ENCODE results near the gene PDE4B. TPM values are rescaled to one million over a fixed set of nuclear protein-coding genes. Genes with fewer than 3 reads are reported as not detected.

Gene PDE4B
- polyA plus RNA-seq, 1 donor = 9.3 TPM

- H3K27me3 ChIP-seq (ENCODE audit: control insufficient read depth, insufficient read depth, low read length) = no peaks in the 10 kb centered on the region
- H3K4me1 ChIP-seq (ENCODE audit: control insufficient read depth, insufficient read depth, low read length) = no peaks in the 10 kb centered on the region
- WGBS (ENCODE audit: insufficient coverage, low lambda C conversion rate) = 93% methylated on average over 3 of the region's 5 CpGs
- no peak for DNase-seq
- H3K36me3 ChIP-seq (ENCODE audit: control insufficient read depth, insufficient read depth, low read length) = no peaks in the 10 kb centered on the region
- H3K4me3 ChIP-seq (ENCODE audit: low read length) = no peak overlapping the region
- H3K9me3 ChIP-seq (ENCODE audit: control insufficient read depth, low read depth, low read length) = no peaks in the 10 kb centered on the region
- H3K27ac ChIP-seq (ENCODE audit: low read length) = no peak overlapping the region
Observed at GRCh38 chr1:65983500-65983899, 190.8 kb downstream of the PDE4B start.

- Histone ChIP-seq H3K27ac (ENCODE audit: low read length) (no peak overlapping the region), H3K4me3 (ENCODE audit: low read length) (no peak overlapping the region), H3K9me3 (ENCODE audit: control insufficient read depth, low read depth, low read length) (no peaks in the 10 kb centered on the region), H3K27me3 (ENCODE audit: control insufficient read depth, insufficient read depth, low read length) (no peaks in the 10 kb centered on the region), H3K4me1 (ENCODE audit: control insufficient read depth, insufficient read depth, low read length) (no peaks in the 10 kb centered on the region), H3K36me3 (ENCODE audit: control insufficient read depth, insufficient read depth, low read length) (no peaks in the 10 kb centered on the region)
- DNase-seq = no peak
- 67% methylated on average over 1 of the region's 1 CpG for WGBS (ENCODE audit: insufficient coverage, low lambda C conversion rate)
Observed at GRCh38 chr1:65985393-65986066, 192.8 kb downstream of the PDE4B start.

- Histone ChIP-seq H3K36me3 (ENCODE audit: control insufficient read depth, insufficient read depth, low read length) (no peaks in the 10 kb centered on the region), H3K9me3 (ENCODE audit: control insufficient read depth, low read depth, low read length) (no peaks in the 10 kb centered on the region), H3K4me3 (ENCODE audit: low read length) (no peak overlapping the region), H3K27me3 (ENCODE audit: control insufficient read depth, insufficient read depth, low read length) (no peaks in the 10 kb centered on the region), H3K27ac (ENCODE audit: low read length) (no peak overlapping the region), H3K4me1 (ENCODE audit: control insufficient read depth, insufficient read depth, low read length) (no peaks in the 10 kb centered on the region)
- DNase-seq = no peak
- 78% methylated on average over 1 of the region's 1 CpG for WGBS (ENCODE audit: insufficient coverage, low lambda C conversion rate)
Observed at GRCh38 chr1:65986146-65986545, 193.5 kb downstream of the PDE4B start.

GRCh38 chr1:65990161-65990560 lies 197.5 kb downstream of the PDE4B start:
- Histone ChIP-seq H3K27ac (ENCODE audit: low read length) (no peak overlapping the region), H3K36me3 (ENCODE audit: control insufficient read depth, insufficient read depth, low read length) (no peaks in the 10 kb centered on the region), H3K9me3 (ENCODE audit: control insufficient read depth, low read depth, low read length) (no peaks in the 10 kb centered on the region), H3K27me3 (ENCODE audit: control insufficient read depth, insufficient read depth, low read length) (no peaks in the 10 kb centered on the region), H3K4me1 (ENCODE audit: control insufficient read depth, insufficient read depth, low read length) (no peaks in the 10 kb centered on the region), H3K4me3 (ENCODE audit: low read length) (no peak overlapping the region)
- WGBS (ENCODE audit: insufficient coverage, low lambda C conversion rate) = 100% methylated on average over 1 of the region's 1 CpG
- no peak for DNase-seq

GRCh38 chr1:65991694-65992093 lies 199.0 kb downstream of the PDE4B start:
- no peaks in the 10 kb centered on the region for H3K27me3 ChIP-seq (ENCODE audit: control insufficient read depth, insufficient read depth, low read length)
- H3K9me3 ChIP-seq (ENCODE audit: control insufficient read depth, low read depth, low read length) = no peaks in the 10 kb centered on the region
- H3K4me1 ChIP-seq (ENCODE audit: control insufficient read depth, insufficient read depth, low read length) = no peaks in the 10 kb centered on the region
- DNase-seq = no peak
- no peak overlapping the region for H3K27ac ChIP-seq (ENCODE audit: low read length)
- no peaks in the 10 kb centered on the region for H3K36me3 ChIP-seq (ENCODE audit: control insufficient read depth, insufficient read depth, low read length)
- no peak overlapping the region for H3K4me3 ChIP-seq (ENCODE audit: low read length)
- no CpG with 5 or more reads among the region's 3 CpGs for WGBS (ENCODE audit: insufficient coverage, low lambda C conversion rate)

- no peak for DNase-seq
- 36% methylated on average over 4 of the region's 6 CpGs for WGBS (ENCODE audit: insufficient coverage, low lambda C conversion rate)
- no peak overlapping the region for H3K27ac ChIP-seq (ENCODE audit: low read length)
- no peaks in the 10 kb centered on the region for H3K36me3 ChIP-seq (ENCODE audit: control insufficient read depth, insufficient read depth, low read length)
- H3K9me3 ChIP-seq (ENCODE audit: control insufficient read depth, low read depth, low read length) = no peaks in the 10 kb centered on the region
- no peaks in the 10 kb centered on the region for H3K27me3 ChIP-seq (ENCODE audit: control insufficient read depth, insufficient read depth, low read length)
- no peak overlapping the region for H3K4me3 ChIP-seq (ENCODE audit: low read length)
- H3K4me1 ChIP-seq (ENCODE audit: control insufficient read depth, insufficient read depth, low read length) = no peaks in the 10 kb centered on the region
Observed at GRCh38 chr1:65992165-65992821, 199.6 kb downstream of the PDE4B start.

- no peak for DNase-seq
- no peaks in the 10 kb centered on the region for H3K4me1 ChIP-seq (ENCODE audit: control insufficient read depth, insufficient read depth, low read length)
- WGBS (ENCODE audit: insufficient coverage, low lambda C conversion rate) = no CpG with 5 or more reads among the region's 7 CpGs
- no peak overlapping the region for H3K4me3 ChIP-seq (ENCODE audit: low read length)
- H3K27ac ChIP-seq (ENCODE audit: low read length) = no peak overlapping the region
- no peaks in the 10 kb centered on the region for H3K27me3 ChIP-seq (ENCODE audit: control insufficient read depth, insufficient read depth, low read length)
- no peaks in the 10 kb centered on the region for H3K36me3 ChIP-seq (ENCODE audit: control insufficient read depth, insufficient read depth, low read length)
- H3K9me3 ChIP-seq (ENCODE audit: control insufficient read depth, low read depth, low read length) = no peaks in the 10 kb centered on the region
Observed at GRCh38 chr1:65992831-65993271, 200.2 kb downstream of the PDE4B start.

GRCh38 chr1:65994223-65994622 lies 201.5 kb downstream of the PDE4B start:
- Histone ChIP-seq H3K27ac (ENCODE audit: low read length) (no peak overlapping the region), H3K27me3 (ENCODE audit: control insufficient read depth, insufficient read depth, low read length) (no peaks in the 10 kb centered on the region), H3K9me3 (ENCODE audit: control insufficient read depth, low read depth, low read length) (no peaks in the 10 kb centered on the region), H3K4me3 (ENCODE audit: low read length) (no peak overlapping the region), H3K4me1 (ENCODE audit: control insufficient read depth, insufficient read depth, low read length) (no peaks in the 10 kb centered on the region), H3K36me3 (ENCODE audit: control insufficient read depth, insufficient read depth, low read length) (no peaks in the 10 kb centered on the region)
- WGBS (ENCODE audit: insufficient coverage, low lambda C conversion rate) = no CpG with 5 or more reads among the region's 2 CpGs
- DNase-seq = no peak

- no peak overlapping the region for H3K27ac ChIP-seq (ENCODE audit: low read length)
- 50% methylated on average over 5 of the region's 6 CpGs for WGBS (ENCODE audit: insufficient coverage, low lambda C conversion rate)
- H3K27me3 ChIP-seq (ENCODE audit: control insufficient read depth, insufficient read depth, low read length) = no peaks in the 10 kb centered on the region
- no peaks in the 10 kb centered on the region for H3K9me3 ChIP-seq (ENCODE audit: control insufficient read depth, low read depth, low read length)
- no peak overlapping the region for H3K4me3 ChIP-seq (ENCODE audit: low read length)
- no peaks in the 10 kb centered on the region for H3K4me1 ChIP-seq (ENCODE audit: control insufficient read depth, insufficient read depth, low read length)
- no peaks in the 10 kb centered on the region for H3K36me3 ChIP-seq (ENCODE audit: control insufficient read depth, insufficient read depth, low read length)
- DNase-seq = no peak
Observed at GRCh38 chr1:65995336-65995735, 202.6 kb downstream of the PDE4B start.

- Histone ChIP-seq H3K27ac (ENCODE audit: low read length) (no peak overlapping the region), H3K27me3 (ENCODE audit: control insufficient read depth, insufficient read depth, low read length) (no peaks in the 10 kb centered on the region), H3K4me1 (ENCODE audit: control insufficient read depth, insufficient read depth, low read length) (no peaks in the 10 kb centered on the region), H3K36me3 (ENCODE audit: control insufficient read depth, insufficient read depth, low read length) (no peaks in the 10 kb centered on the region), H3K9me3 (ENCODE audit: control insufficient read depth, low read depth, low read length) (no peaks in the 10 kb centered on the region), H3K4me3 (ENCODE audit: low read length) (no peak overlapping the region)
- no peak for DNase-seq
Observed at GRCh38 chr1:65995928-65996327, 203.2 kb downstream of the PDE4B start.

GRCh38 chr1:65997693-65998092 lies 205.0 kb downstream of the PDE4B start:
- Histone ChIP-seq H3K4me3 (ENCODE audit: low read length) (no peak overlapping the region), H3K27ac (ENCODE audit: low read length) (no peak overlapping the region), H3K9me3 (ENCODE audit: control insufficient read depth, low read depth, low read length) (no peaks in the 10 kb centered on the region), H3K36me3 (ENCODE audit: control insufficient read depth, insufficient read depth, low read length) (no peaks in the 10 kb centered on the region), H3K27me3 (ENCODE audit: control insufficient read depth, insufficient read depth, low read length) (no peaks in the 10 kb centered on the region), H3K4me1 (ENCODE audit: control insufficient read depth, insufficient read depth, low read length) (no peaks in the 10 kb centered on the region)
- WGBS (ENCODE audit: insufficient coverage, low lambda C conversion rate) = 100% methylated on average over 1 of the region's 1 CpG
- DNase-seq = no peak
